NCI-H128 (cell line): ENCODE data around the gene AIRE.

Experiments used
- DNase-seq: peaks from one replicate; lab custom pipeline; 2025; ENCODE audit not compliant: unreplicated experiment; lab: John Stamatoyannopoulos, UW

The AIRE gene

DNA sequence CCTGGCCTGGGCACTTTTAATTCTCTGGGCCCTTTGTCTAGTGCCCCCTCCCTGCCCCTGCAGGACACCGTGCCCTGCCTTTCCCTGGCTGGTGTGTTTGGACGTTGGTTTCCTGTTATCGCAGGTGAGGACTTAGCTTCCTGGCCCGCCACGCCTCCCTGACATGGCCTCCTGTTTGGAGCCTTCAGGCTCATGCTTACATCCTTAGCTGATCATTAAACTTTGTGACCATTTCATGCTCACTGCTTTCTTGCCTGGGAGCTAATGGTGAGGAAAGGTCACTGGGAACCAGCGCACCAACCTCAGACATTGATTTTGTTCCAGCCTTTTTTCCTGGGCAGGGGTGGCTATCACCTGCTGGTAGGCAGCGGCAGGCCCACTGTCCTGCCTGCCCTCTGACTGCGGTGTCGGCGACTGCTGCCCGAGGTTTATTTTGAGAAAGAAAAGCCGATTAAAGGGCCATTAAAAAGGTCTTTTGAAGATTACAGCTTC lies 17.9 kb downstream of the AIRE start:
- no peak for DNase-seq

DNA sequence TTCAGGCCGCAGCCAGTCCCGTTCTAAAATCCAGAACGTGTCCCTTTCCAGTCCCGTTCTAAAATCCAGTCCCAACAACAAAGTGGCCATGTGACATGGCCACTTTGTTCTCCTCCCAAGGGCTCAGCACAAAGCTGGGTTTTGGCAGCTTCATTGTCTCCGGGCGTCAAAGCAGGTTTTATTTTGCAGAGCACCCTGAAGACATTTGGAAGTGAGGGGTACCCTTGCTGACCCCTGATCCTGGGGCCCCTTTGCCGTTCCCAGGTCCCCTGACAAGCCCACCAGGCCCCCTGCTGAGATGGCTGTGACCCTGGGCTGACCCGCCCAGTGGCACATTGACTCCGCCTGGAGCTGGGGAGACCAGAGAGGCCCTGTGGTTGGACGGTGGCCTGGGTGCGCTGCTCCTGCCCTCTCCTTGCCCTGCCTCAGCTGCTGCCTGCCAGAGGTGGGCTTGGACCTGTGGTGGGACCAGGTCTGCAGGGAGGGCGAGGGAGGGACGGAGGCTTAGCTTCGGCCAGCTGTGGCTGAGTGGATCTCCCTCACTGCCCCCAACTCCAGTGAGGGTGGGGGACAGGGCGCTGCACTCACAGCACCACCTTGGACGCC lies 18.4 kb downstream of the AIRE start:
- no peak for DNase-seq

DNA sequence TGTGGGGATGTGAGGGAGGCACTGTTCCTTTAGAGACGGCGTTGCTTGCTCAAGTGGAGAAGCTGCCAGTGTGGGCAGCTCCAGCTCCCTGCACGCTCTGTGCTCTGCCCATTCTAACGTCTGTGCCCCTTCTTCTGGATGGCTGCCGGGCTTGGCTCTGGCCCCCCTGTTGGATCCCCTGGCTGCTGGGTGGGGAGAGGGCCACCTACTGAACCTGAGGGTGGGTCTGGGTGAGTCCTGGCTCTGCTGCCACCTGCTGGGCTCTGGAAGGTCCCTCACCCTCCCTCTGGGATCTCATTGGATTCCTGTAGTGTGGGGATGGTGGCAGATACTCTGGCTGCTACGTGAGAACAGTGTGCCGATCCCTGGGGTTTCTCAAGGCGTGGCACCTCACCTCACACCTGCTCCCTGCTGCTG lies 19.2 kb downstream of the AIRE start:
- DNase-seq: no peak

DNA sequence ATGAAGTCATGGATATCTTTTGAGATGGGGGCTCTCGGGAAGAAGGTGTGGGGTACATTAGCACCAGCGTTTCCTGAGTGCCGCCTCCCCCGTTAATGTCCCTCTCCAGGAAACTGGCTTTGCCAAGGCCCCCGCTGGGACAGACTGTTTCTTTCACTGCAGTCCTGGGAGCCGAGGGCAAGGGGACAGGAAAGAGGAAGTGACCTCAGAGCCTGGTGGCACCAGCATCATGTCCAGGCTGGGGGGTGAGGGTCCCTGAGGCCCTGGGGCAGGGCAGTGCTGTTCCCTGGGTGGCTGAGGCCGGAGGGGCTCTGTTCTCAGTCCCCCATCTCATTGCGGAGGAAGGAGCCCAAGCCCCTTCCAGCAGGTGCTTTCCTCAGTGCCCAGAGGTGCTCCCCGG lies 20.0 kb downstream of the AIRE start:
- no peak for DNase-seq

DNA sequence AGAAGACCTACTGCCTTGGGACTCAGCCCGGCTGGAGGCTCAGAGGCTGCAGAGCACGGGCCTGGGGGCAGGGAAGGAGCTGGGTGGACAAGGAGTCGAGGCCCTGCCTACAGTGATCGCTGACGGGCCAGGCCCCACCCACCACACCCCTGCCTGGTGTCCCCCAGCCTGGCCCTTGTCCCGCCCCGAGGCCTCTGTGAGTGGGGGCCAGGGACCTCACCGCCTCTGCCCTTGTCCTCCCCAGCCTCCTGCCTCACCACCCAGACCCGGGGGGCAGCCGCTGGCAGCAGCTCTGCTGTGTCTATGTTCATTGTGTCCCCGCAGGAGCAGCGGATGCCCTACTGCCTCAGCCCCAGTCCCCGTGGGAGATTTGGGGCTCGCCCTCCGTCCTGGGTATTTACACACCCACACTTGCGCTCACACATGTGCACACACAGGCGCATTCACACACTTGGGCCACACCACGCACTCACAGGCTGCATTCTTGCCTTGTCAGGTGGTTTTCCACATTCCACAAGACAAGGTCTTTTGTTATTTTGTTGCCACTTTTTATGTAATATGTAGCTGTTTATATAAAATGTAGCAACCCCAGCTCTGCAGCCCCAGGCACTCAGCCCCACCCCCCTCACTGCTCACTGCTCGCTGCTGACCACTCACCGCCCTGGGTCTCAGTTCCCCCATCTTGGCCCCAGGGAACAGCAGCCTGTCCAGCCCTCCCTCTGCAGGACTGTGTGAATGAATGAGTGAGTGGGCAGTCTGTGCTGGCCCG lies 21.4 kb downstream of the AIRE start:
- DNase-seq: no peak

DNA sequence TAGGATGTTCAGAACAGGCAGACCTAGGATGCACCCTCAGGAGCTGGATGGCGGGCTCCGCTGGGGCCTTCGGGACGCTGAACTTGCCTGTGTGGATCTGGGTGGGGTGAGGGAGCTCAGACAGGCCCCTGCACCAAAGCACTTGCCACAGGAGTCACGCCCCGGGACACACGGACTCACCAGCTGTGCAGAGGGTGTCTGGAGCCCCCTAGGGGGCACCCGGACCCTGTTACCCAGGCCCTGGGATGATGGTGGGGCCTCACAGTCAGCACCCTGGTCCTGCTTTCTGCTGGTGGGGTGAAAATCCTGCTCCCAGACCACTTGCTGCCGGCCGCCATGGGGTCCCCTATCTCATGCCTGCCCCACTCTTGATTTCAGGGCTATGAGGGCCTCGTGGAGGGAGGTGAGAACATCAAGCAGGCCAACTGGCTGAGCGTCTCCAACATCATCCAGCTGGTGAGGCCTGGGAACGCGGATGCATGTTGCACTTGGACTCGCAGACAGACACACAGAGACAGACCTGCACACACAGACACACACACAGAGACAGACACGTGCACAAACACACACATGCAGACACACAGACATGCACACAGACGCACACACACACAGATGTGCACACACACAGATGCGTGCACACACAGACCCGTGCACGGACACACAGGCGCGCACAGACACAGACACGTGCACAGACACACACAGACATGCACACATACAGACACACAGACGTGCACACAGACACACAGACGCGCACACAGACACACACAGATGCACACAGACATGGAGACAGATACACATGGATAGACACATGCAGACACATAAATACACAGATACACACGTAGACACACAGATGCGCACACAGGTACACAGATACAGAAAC lies 25.2 kb downstream of the AIRE start:
- DNase-seq: no peak

DNA sequence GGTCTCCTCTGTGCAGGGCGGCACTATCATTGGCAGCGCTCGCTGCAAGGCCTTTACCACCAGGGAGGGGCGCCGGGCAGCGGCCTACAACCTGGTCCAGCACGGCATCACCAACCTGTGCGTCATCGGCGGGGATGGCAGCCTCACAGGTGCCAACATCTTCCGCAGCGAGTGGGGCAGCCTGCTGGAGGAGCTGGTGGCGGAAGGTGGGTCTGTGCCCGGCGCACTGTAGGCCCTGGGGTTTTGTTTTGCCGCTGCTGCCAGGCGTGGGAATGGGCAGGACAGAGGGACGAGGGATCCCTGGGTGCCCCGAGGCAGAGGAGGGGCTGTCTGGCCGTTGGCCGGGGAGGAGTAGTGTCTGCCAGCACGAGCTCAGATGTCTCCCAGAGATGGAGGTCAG lies 26.4 kb downstream of the AIRE start:
- DNase-seq: no peak

DNA sequence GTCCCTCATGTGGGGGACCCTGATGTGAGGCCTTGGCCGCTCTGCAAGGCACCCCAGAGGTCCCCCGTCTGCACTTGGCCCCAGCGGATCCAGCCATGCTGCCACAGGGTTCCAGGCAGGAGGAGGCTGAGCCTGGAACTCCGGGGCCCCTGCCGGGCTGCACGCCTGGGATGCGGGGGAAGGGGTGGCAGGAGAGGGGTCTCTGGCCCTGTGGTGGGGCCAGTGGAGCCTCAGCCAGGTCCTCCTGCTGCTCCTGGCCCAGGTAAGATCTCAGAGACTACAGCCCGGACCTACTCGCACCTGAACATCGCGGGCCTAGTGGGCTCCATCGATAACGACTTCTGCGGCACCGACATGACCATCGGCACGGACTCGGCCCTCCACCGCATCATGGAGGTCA lies 27.0 kb downstream of the AIRE start:
- no peak for DNase-seq

DNA sequence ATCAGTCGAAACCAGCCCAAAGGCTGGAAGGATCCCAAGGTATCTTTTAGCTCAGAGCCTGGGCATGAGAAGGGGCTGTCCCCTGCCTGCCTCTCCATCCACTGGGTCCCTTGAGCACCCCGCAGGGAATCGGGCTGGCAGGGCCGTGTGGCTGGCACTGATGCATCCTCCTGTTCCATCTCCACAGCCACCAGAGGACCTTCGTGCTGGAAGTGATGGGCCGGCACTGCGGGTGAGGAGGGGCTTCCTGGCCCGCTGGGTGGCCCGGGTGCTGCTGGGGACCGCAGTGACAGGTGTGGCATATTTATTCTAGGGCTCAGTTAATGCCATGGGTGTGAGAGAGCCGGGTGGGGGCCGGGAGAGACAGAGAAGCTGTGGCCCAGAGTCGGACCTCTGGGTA lies 27.8 kb downstream of the AIRE start:
- DNase-seq: no peak

DNA sequence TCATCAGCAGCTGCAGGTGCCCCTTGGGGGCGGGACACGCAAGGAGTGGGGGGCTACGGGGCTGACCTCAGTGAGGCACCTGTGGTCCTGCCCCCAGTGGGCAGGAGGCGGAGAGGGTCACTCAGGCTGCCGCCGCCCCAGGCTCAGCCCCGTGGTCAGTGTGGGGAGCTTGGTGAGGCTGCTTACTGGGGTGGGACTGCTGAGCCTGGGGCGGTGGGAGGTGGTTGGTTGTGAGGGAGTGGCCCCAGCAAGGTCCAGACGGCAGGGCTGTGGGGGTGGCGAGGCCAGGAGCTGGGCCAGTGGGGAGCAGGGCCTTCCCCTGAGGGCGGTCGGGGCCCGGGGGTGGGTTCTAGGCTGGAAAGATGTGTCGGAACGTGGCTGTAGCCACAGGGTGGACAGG lies 28.5 kb downstream of the AIRE start:
- no peak for DNase-seq

DNA sequence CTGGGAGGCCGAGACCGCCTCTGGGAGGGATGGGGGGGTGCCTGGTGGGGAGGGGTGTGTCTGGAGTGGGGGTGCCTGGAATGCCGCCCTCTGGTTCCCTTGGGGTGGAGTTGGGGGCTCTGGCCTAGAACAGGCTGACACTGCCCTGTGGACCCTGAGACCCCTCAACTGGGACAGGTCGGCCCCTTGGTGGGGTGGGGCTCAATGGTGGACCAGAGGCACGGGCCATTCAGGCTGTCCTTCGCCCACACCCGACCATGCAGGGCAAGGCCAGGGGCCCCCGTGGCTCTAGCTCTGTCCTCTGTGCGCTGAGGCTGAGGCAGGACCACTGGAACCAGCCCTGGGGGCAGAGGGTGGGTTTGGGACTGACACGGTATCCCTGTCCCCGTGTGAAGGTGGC lies 28.9 kb downstream of the AIRE start:
- DNase-seq: no peak

DNA sequence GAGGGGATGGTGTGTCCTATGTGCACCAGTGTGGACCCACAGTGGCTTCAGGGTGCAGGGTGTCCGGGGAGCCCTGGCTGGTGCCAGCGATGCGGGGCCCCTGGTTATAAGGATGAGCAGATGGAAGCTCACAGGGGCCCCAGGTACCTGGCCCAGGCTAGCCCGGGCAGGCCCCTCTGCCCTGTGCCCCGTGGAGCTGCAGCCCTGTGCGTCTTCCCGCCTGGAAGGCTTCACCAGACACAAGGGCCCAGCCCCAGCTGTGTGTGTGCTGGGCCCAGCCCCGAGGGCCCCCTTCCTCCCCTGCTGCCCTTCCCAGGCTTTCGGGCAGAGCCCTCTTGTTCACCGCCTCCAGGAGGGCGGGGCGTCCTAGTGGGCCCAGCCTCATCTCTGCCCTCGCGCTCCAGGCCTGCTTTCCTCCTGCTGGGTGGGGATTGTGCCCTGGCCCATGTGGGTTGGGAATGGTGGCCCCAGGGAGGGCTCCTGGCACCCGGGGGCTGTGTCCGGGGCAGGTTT lies 30.1 kb downstream of the AIRE start:
- no peak for DNase-seq

DNA sequence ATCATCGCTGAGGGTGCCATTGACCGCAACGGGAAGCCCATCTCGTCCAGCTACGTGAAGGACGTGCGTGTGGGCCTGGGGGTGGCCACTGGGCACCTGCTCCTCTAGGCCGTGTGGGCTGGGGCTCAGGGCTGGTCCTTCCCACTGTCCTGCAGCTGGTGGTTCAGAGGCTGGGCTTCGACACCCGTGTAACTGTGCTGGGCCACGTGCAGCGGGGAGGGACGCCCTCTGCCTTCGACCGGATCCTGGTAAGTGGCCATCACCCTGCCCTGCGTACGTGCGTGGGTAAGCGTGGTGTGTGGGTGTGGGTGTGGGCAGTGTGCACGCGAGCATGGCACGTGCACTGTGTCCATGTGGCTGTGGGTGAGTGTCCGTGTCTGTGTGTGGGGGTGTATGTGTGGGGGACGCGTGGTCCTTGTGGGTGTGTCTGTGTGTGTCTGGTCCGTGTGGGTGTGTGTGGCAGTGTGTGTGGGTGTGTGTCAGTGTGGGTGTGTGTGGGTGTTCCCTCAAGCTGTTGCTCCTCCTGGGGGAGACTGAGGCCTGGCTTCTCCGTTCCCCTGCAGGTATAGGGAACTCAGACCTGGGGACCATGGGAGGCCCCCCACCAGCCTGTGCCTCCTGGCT lies 30.7 kb downstream of the AIRE start:
- no peak for DNase-seq

DNA sequence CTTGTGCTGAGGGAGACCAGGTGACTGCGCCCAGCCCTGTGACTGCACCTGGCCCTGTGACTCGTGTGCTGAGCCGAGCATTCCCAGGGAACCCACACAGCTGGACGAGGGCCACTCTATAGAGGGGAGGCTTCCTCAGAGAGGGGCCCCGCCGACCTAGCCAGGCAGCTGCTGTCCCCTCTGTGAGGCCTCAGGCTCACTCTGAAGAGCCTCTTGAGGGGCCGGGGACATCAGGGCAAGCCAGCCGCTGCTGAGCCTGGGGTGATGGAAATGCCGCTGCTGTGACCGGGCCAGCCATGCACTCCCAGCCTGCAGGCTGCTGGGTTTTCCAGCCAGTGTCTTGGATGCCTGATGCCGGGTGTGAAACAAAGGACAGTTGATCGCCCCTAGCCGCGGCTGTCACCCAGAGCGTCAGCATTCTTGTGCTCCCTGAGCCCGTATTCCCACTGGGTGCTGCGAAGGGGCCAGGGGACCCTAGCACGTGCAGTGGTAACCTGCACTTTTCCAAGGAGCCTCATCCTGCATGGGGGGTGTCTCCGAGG lies 31.6 kb downstream of the AIRE start:
- no peak for DNase-seq

DNA sequence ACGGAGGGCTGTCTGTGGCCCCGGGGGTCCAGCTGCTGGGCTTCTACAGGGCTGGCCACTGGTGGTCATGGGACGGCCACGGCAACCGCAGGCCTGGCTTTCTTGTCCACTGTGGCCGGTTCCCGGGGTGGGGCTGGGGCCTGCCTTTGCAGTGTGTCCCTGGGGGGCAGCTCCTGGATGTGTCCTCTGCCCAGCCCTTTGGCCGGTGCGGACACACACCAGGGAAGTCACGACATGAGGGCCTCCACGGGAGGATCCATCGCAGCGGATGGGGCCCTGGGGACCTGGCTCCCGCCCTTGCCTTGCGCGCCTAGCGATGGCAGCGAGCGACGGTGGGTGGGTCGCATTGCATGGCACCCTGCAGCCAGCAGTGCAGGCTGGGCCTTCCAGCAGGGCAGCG lies 32.2 kb downstream of the AIRE start:
- no peak for DNase-seq

DNA sequence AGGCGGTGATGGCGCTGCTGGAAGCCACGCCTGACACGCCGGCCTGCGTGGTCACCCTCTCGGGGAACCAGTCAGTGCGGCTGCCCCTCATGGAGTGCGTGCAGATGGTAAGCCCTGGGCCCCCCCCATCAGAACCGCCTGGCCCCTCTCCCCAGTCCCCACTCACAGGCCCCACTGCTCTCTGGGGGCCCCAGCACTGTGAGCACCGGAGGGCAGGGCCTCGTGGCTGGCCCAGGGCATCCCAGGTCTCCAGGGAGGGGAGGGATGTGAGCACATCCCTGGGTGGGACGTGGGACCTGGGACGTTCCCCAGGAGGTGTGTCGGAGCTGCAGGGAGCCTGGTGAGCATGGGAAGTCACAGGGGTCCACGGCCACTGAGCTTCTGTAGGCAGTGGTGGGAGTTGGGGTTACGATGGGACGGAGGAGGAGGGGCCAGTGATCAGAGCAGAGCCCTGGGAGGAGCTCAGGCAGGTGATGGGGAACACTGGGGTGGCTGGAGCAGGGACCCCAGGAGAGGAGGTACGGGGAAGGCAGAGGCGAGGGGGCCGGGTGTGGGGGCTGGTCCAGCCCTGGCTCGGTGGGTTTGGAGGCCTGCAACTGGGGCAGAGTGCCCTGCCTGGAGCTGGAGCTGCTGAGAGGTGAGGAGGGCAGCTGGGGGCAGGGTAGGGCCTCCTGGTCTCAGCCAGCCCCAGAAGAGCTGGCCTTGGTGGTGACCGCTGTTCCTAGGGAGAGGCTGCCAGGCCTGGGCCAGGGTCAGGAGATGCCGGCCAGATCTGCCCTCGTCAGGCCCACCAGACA lies 33.0 kb downstream of the AIRE start:
- no peak for DNase-seq

DNA sequence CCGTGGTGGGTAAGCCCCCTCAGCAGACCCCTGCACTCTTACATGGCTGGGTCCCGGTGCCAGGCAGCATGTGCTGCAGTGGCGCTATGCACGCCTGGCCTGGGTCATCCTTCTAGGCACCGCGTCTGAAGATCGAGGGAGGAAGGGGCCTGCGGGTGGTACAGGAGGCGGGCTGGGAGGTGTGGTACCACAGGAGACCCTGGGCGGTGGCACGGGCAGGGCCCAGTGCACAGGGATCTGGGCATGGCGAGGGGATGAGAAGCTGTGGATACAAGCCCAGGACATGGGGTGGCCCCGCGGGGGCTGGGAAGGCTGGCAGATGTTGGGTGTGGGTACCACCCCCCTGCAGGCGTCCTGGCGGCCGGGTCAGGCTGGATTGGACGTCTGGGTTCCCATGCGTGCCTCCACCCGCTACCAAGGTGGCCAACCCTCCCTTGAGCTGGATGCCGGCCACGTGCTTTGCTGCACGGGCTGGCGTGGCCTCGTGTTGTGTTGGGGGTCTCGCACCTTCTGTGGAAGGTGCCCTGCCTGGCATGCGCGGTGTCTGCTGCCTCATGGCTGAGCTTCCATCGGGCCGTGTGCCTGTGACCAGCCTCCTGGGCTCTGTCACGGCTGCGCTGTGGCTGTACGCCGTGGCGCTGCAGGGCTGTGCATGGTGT lies 33.9 kb downstream of the AIRE start:
- no peak for DNase-seq

DNA sequence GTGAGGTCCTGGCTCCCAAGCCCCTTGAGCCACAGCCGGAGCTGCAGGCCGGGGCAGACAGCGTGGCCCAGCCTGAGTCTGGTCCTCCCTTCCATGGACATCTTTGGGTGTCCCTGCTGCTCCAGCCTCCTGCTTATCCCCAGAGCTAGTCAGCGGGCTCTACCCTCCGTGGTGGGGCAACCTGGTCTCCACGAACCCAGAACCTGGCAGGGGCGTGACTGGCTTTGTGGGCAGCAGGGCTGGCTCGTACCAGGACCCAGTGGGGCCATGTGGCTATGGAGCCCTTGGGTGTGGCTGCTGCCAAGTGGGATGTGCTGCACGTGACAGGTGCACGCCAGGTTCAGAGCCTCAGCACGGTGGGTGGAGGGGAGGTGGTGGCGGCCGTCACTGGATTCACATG lies 35.2 kb downstream of the AIRE start:
- no peak for DNase-seq

DNA sequence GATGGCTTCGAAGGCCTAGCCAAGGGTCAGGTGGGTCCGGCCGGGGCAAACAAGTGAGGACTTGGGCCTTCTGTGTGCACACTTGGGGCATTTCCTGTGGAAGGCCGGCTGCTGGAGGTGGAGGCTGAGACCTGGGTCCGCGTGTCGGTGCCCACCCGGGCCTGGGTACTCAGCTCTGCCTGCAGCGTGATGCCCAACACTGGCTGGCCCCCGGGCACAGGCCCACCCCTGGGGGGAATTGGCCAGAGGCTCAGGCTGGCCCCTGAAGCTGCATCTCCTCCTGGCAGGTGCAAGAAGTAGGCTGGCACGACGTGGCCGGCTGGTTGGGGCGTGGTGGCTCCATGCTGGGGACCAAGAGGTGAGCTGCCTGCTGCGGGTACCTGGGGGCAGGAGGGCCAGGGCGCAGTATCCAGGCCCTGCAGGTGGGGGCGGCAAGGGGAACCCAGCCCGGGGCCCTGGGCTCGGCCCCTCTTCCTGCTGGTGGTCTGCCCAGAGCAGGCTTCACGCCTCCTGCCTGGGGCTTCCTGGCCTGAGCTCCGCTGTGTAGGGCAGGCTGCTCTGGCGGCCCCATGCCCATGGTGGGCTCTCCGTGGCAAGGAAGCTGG lies 36.3 kb downstream of the AIRE start:
- no peak for DNase-seq
